KMS-11 (cell line): ENCODE measurements around the gene LRRC8D.

Experiments used
- H2AFZ ChIP-seq: fragments of 200-600 bp; sonication (generic); 2 replicates; pipeline ENCODE4 v1.6.1; 2016; ENCODE audit warnings: antibody characterized with exemption, mixed run types, low read depth
- H3K27ac ChIP-seq: fragments of 200-600 bp; sonication (generic); 2 replicates; pipeline ENCODE4 v1.6.1; 2016; ENCODE audit warnings: mild to moderate bottlenecking, mixed run types
- H3K27me3 ChIP-seq: fragments of 200-600 bp; sonication (generic); 2 replicates; pipeline ENCODE4 v1.6.1; 2017; ENCODE audit warnings: mild to moderate bottlenecking, low read depth, mixed run types, moderate library complexity; ENCODE audit not compliant: insufficient read depth
- H3K36me3 ChIP-seq: fragments of 200-600 bp; sonication (generic); 2 replicates; pipeline ENCODE4 v1.6.1; 2017; ENCODE audit warnings: mild to moderate bottlenecking, mixed run types; ENCODE audit not compliant: insufficient read depth
- H3K4me1 ChIP-seq: fragments of 200-600 bp; sonication (generic); 2 replicates; pipeline ENCODE4 v1.6.1; 2016; ENCODE audit warnings: mild to moderate bottlenecking, low read depth, mixed run types; ENCODE audit not compliant: poor library complexity, severe bottlenecking
- H3K4me2 ChIP-seq: fragments of 200-600 bp; sonication (generic); 2 replicates; pipeline ENCODE4 v1.7.0; 2016; ENCODE audit warnings: mild to moderate bottlenecking, mixed run types
- H3K4me3 ChIP-seq: fragments of 200-600 bp; sonication (generic); IDR thresholded peaks from 2 replicates; pipeline ENCODE4 v1.6.1; 2017; ENCODE audit warnings: low read depth, low read length, mixed read lengths; ENCODE audit not compliant: insufficient read depth
- H3K79me2 ChIP-seq: fragments of 200-600 bp; sonication (generic); 2 replicates; pipeline ENCODE4 v1.6.1; 2016; ENCODE audit warnings: low read depth, mixed run types; ENCODE audit not compliant: insufficient read depth
- H3K9ac ChIP-seq: fragments of 200-600 bp; sonication (generic); 2 replicates; pipeline ENCODE4 v1.6.1; 2016; ENCODE audit warnings: mild to moderate bottlenecking, mixed run types
- H4K20me1 ChIP-seq: fragments of 200-600 bp; sonication (generic); 2 replicates; pipeline ENCODE4 v1.6.1; 2016; ENCODE audit warnings: mild to moderate bottlenecking, mixed run types; ENCODE audit not compliant: insufficient read depth
- CTCF ChIP-seq: fragments of 200-600 bp; sonication (generic); conservative IDR thresholded peaks from 2 replicates; pipeline ENCODE4 v1.6.1; 2017; ENCODE audit warnings: low read depth, mild to moderate bottlenecking, antibody characterized with exemption, low read length, moderate library complexity, mixed read lengths

Gene LRRC8D

GRCh38 chr1:89808441-89809117 lies 12.3 kb upstream of the LRRC8D start:
- no peak overlapping the region for H3K4me3 ChIP-seq
- H3K9ac ChIP-seq = no peak overlapping the region
- H2AFZ ChIP-seq = no peak overlapping the region
- H4K20me1 ChIP-seq = no peaks in the 10 kb centered on the region
- no peak overlapping the region for H3K4me2 ChIP-seq
- H3K4me1 ChIP-seq = no peaks in the 10 kb centered on the region
- H3K79me2 ChIP-seq = no peaks in the 10 kb centered on the region
- no peaks in the 10 kb centered on the region for H3K36me3 ChIP-seq
- no peak for TF ChIP-seq CTCF
- H3K27me3 ChIP-seq = no peaks in the 10 kb centered on the region
- no peak overlapping the region for H3K27ac ChIP-seq

GRCh38 chr1:89809556-89809955 lies 11.3 kb upstream of the LRRC8D start:
- TF ChIP-seq CTCF = no peak
- Histone ChIP-seq H3K27ac (no peak overlapping the region), H3K27me3 (no peaks in the 10 kb centered on the region), H3K9ac (no peak overlapping the region), H2AFZ (no peak overlapping the region), H4K20me1 (no peaks in the 10 kb centered on the region), H3K4me1 (no peaks in the 10 kb centered on the region), H3K4me3 (no peak overlapping the region), H3K79me2 (no peaks in the 10 kb centered on the region), H3K4me2 (no peak overlapping the region), H3K36me3 (no peaks in the 10 kb centered on the region)

- no peak for TF ChIP-seq CTCF
- no peak overlapping the region for H3K27ac ChIP-seq
- H3K36me3 ChIP-seq = no peaks in the 10 kb centered on the region
- H3K4me3 ChIP-seq = no peak overlapping the region
- H4K20me1 ChIP-seq = no peaks in the 10 kb centered on the region
- H3K4me1 ChIP-seq = no peaks in the 10 kb centered on the region
- no peak overlapping the region for H3K4me2 ChIP-seq
- no peaks in the 10 kb centered on the region for H3K27me3 ChIP-seq
- no peak overlapping the region for H2AFZ ChIP-seq
- H3K9ac ChIP-seq = no peak overlapping the region
- H3K79me2 ChIP-seq = no peaks in the 10 kb centered on the region
Observed at GRCh38 chr1:89810302-89810701, 10.5 kb upstream of the LRRC8D start.

- Histone ChIP-seq H3K79me2 (no peaks in the 10 kb centered on the region), H2AFZ (no peak overlapping the region), H3K9ac (no peak overlapping the region), H3K27ac (no peak overlapping the region), H3K4me2 (no peak overlapping the region), H3K4me3 (no peak overlapping the region), H4K20me1 (no peaks in the 10 kb centered on the region), H3K4me1 (no peaks in the 10 kb centered on the region), H3K36me3 (no peaks in the 10 kb centered on the region), H3K27me3 (no peaks in the 10 kb centered on the region)
- no peak for TF ChIP-seq CTCF
Observed at GRCh38 chr1:89810880-89811279, 10.0 kb upstream of the LRRC8D start.
